ENCODE data around the gene CCT5.
"Not testable (repeated sequence)": the region's sequence is repeated elsewhere in the genome, so short reads cannot be mapped to it uniquely, and the experiment has no call there.

The CCT5 gene

DNA sequence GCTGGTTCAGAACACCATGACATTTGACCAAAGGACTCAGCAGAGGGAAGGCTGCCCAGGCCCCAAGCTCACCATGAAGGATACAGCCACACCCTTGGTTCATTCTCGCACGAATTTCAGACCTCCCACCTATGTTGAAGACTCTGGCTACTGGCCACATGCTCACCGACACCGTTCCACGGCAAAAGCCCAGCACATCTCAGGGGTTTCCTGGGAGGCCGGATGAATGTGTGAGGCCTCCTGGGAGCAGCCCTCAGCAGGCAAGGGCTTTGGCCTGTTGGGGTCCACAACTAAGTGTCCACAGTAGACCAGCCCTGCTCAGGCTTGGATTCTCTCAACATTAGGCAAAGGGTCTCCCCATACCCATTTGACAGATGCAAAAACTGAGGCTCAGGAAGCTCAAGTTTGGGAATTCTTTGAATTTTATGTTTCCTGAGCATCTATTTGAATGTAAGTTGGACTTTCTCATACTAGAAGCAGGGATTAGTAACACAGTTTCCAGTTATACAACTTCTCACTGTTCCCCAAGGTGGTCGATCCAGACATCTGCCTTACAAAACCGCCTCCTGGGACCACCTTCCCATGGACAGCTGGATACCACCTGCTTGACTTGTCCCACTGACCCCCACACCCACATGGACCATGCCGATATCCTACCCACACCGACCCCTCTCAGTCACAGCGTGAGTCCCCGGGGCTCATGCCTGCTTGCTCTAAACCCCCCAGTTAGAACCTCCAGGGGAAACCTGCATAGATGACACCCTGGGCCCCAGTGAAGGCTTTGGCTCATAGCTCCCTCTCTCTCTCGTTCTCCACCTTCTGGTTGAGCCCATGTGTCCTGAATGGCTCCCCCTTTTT lies 27.9 kb downstream of the CCT5 start:
- DNase-seq (ENCODE audit: low spot score), result no peak

DNA sequence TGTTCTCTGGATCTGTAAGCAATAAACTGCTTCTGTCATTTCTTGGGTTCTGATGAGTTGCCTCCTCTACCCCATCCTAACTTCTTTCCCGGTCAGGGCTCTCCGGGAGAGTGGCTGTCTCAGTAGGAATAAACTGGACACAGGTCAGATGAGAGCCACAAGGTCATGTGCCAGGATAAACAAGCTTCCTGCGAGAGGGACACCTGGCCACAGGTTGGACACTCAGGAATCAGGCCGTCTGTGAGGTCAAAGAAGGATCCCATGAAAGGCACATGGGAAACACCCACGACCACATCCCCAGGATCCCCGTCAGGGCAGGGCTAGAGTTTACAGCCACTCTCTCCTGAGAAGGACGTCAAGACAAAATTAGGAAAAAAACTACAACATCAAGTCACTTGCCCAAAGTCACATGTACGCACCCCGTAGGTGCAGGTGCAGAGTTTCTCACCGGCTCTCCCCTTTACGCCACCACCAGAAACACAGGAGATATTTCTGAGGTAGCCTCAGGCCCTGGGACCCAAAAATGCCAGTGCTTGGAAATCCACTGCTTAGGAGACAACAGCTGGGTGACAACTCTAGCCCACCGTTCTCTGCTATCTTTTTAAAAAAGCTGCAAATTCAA lies 28.7 kb downstream of the CCT5 start:
- no peak for DNase-seq (ENCODE audit: low spot score)

DNA sequence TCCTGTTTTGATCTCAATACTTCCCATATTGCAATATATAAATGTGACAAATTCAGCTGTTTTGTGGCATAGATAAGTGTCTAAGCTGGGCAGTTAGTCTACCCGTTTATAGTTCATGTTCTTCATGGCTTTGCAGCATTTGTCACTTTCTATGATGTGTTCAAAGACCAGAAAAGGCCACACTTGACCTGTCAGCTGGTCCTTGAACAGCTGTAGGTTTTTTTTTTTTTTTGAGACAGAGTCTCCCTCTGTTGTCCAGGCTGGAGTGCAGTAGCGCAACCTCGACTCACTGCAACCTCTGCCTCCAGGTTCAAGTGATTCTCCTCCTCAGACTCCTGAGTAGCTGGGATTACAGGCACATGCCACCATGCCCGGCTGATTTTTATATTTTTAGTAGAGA lies 29.2 kb downstream of the CCT5 start:
- no peak for DNase-seq (ENCODE audit: low spot score)

DNA sequence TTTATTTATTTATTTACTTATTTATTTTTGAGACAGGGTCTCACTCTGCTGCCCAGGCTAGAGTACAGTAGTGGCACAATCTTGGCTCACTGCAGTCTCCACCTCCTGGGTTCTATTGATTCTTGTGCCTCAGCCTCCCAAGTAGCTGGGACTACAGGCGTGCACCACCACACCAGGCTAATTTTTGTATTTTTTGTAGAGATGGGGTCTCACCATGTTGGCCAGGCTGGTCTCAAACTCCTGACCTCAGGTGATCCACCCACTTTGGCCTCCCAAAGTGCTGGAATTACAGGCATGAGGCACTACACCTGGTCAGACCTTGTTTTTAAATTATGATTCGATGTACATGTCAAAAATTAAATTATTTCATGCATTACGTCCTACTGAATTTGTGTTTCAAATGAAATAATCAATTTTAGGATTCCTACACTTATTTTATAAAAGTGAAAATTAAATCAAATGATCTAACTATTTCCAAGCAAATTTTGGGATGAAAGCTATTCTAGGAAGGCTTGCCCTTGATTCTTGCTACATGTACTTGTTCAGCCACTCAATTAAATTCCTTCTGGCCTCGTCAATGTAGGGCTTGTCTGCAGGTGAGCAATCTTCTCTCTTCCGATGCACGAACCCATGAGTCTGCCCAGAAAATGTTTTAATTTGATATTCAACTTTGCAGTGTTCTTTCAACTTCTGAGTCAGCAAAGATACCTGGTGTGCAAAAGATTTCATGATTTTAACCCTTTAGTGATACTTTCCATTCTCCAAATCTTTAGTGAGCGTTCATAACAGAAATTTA lies 30.0 kb downstream of the CCT5 start:
- no peak for DNase-seq (ENCODE audit: low spot score)

DNA sequence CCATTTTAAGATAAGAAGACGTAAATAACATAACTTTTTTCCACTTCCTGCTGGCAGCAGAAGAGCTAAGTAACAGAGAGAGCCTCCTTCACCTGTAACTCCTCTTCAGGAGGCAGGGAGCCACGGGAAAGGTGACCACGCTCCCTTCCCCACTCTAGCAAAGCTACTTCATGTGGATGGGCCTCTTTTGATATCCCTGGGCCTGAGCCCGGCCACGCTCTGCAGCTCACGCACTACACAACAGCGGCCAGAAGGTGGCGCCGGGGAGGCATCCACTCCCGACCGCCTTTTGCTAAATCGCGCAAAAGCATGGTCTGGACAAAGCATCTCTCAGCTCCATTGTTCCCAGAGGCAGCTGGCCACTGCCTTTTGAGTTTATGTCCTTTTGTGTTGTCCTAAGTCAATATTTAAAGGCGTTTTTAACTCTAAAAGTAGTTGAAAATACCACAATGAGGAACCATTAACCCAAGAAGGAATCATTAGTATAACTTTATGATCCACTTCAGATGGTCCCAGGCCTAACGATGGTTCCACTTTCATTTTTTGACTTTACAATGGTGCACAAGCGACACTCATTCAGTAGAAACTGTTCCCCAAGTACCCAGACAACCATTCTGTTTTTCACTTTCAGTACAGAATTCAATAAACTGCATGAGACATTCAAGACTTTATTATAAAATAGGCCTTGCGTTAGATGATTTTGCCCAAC lies 34.0 kb downstream of the CCT5 start:
- peak; percentile 82 for DNase-seq (ENCODE audit: low spot score)

DNA sequence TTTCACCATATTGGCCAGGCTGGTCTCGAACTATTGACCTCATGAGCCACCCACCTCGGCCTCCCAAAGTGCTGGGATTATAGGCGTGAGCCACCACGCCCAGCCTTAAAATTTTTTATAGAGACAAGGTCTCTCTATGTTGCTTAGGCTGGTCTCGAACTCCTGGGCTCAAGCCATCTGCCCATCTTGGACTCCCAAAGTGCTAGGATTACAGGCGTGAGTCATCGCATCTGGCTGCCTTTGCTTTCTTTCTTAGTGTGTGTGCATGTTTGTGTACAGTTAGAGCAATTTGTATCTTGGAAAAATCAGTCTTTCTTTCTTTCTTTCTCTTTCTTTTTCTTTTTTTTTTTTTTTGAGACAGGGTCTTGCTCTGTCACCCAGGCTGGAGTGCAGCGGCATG lies 35.3 kb downstream of the CCT5 start:
- not testable (repeated sequence) for DNase-seq (ENCODE audit: low spot score)

DNA sequence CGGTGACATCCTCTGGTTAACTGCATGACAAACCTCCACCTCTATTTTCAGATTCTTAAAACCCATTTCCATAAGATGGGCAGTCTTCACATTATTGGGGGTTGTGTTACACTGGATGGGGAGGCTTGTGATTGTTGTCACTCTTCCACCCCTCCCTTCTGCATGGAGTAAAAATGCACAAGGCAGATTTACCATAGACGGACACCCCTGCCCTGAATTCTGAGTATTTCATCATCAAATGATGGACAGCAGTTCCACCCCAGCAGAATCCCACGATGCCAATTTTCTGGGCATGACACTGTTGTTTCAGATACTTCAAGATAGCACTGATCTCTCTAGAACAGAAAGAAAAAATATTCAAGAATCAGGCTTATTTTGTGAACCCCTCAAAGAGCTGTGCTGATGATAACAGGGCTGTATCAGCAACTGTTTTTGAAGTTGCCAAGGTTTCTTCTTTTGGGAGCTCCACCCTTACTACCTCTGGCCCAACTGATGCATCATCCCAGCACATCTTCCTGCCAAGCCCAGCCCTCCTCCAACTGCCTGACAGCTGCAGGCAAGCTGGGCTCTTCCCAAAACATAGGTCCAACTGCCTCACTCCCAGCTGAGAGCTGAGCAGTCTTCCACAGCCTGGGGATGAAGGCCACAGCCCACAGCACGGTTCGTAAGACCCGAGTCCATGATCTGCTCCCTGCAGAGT lies 36.2 kb downstream of the CCT5 start:
- DNase-seq (ENCODE audit: low spot score), result no peak

DNA sequence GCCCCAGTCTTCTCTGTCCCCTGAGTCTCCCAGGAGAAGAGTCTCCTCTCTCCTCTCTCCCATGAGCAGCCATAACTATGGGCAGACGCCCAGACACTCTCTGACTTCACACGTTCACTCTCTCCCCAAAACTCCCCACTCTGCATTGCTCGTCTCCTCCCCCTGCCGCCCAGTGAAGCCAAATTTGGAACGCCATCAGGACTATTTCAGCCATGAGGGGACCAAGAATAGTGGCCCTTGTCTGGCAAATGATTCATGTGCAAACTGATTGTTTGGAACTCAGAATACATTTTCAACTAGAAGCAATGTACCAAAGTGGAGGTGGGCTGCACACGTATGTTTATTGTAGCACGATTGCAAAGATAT lies 36.8 kb downstream of the CCT5 start:
- DNase-seq (ENCODE audit: low spot score), result no peak

DNA sequence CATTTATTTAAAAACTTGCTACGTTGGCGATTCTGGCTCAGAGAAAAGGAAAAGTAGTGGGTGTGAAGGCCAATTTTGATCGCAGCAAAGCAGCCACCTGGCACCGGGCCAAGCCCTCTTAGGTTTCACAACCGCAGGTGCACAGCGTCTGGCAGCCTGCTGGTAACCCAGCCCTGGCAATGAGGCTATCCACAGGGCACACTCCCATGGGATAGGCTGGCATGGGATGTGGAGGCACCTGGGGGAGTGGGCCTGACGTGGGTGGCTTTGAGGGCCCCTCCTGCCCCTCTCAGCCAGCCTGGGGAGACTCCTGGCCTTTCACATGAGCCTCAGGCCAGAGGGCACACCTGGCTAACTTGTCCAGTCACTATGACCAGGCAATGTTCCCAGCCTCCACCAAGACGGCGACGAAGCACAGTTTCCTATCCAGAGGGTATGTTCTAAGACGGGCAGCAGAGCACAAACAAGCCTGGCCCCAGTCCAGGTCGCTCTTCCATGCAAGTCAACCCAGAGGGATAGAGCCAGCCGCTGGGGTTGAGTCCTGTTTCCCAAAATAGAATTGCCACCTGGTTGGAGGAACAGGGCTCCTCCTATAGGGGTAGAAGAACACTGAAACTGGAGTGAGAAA lies 38.6 kb downstream of the CCT5 start:
- DNase-seq (ENCODE audit: low spot score), result peak; percentile 32

DNA sequence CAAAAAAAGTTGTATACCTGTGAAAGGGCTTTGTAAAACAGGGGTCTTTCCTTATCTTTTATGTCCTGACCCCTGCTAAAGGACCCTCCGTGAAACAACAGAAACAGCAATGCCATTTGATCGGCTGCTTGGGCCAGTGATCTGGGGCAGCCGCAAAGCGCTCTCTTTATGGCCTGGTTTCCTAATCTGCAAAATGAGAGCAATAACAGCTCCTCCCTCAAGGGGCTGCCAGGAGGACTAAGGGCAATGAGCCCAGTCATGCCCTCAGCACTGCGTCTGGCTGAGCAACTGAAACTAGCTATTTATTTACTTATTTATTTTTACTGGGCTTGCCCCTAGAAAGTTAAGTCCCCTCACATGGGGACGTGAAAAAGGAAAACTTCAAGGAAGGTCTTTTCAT lies 39.3 kb downstream of the CCT5 start:
- no peak for DNase-seq (ENCODE audit: low spot score)

DNA sequence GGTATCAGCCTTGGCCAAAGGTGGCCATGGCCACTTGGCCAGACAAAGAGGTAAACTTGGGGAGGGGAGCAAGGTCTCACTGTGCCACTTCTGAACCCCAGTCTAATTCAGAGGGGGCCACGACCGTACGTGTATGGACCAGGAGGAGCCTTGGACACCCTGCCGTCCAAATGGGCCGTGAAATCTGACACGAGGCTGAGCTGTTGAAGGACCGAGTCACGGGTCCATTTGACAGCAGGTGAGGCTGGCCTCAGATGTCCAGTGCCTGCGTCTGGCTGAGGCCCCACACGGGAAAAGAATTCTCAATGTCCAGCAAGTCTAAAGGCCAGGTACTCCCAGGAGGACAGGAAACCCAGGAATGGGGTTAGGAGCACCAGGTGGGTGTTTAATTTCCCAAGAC lies 39.9 kb downstream of the CCT5 start:
- DNase-seq (ENCODE audit: low spot score), result no peak

DNA sequence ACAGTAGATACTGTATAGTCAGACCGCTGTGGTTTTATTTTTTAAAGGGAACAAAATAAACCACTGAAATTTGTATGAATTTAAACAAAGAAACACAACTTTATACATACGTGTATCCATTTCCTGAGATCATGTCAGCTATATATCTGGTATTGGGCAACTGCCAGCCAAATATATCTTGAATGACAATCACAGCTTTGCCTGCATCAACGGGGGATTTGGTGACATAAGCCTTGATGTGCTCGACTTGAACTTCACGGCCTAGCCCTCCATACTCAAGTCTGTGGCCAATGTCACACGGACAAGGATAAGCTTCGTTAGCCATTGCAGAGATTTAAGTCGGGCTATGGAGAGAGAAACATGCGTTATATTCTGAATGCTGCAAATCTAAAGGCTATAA lies 40.4 kb downstream of the CCT5 start:
- DNase-seq (ENCODE audit: low spot score), result no peak

DNA sequence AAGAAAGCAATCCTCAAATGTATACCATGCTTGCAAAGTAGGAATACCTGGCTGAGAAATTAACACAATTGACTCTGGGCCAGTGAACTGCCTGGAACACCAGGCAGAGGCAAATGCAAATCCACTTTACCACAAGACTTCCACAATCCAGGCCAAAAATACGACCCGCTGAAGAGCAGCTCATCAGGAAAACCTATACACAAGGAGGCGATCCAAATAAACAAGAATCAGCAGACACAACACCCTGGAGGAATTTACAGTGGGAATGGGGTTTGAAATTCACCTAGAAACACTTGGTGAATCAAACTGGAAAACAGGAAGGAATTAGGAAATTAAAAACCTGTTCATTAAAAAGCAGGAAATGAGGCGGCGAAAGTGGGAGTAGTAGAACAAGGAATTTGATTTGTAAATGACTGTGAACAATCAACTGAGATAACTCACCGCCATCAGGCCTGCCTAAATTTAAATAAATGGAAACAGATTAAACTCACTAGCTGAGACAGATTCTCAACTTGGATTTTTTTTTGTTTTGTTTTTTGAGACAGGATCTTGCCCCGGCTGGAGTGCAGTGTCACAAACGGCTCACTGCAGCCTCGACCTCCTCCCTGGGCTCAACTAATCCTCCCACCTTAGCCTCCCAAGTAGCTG lies 41.7 kb downstream of the CCT5 start:
- no peak for DNase-seq (ENCODE audit: low spot score)

DNA sequence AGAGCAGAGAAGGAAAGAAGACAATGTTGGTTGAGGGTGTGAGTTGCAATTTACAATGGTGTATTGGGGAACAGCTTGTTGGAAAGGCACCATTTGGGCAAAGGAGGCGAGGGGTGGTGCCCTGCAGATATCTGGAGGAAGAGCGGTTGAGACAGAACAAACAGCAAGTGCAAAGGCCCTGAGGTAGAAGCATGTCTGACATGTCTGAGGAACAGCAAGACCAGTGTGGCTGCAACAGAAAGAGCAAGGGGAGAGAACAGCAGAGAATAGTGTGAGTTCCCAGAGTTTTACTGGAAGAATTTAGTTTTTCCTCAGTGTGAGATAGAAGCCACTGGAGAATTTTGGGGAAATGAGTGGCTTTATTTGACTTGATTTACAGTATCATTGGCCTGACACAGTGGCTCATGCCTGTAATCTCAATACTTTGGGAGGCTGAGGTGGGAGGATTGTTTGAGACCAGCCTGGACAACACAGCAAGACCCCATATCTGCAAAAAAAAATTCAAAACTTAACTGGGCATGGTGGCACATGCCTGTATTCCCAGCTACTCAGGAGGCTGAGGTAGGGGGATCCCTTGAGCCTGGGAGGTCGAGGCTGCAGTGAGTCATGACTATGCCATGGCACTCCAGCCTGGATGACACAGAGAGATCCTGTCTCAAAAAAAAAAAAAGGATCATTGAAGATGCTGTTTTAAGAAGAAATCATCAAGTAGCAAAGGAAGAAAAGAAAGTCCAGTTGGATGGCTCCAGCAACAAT lies 44.0 kb downstream of the CCT5 start:
- DNase-seq (ENCODE audit: low spot score), result no peak

DNA sequence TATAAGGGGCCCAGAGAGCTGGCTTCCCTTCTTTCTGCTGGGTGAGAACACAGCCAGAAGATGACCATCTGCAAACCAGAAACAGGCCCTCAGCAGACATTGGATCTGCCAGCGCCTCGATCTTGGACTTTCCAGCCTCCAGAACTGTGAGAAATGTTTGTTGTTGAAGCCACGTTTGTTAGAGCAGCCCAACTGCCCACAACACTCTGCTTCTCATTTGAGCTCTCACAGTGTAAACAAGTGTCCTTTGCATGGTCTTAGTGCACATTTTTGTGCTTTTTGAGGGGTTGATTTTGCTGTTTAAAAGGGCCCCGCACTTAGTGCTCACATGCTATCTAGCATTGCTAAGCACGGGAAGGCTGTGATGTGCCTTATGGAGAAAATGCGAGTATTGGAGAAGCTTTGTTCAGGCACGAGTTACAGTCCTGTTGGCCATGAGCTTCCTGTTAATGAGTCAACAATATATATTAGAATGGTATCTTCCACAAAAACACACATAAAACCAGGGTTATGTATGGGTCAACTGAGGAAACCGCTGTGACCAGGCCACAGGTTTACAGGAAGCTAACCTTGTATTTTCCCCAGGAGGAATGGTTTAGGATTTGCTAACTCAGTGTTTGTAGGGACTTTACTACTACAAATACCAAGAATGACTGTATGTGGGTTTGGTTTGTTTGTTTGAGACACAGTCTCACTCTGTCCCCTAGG lies 45.7 kb downstream of the CCT5 start:
- DNase-seq (ENCODE audit: low spot score), result no peak

DNA sequence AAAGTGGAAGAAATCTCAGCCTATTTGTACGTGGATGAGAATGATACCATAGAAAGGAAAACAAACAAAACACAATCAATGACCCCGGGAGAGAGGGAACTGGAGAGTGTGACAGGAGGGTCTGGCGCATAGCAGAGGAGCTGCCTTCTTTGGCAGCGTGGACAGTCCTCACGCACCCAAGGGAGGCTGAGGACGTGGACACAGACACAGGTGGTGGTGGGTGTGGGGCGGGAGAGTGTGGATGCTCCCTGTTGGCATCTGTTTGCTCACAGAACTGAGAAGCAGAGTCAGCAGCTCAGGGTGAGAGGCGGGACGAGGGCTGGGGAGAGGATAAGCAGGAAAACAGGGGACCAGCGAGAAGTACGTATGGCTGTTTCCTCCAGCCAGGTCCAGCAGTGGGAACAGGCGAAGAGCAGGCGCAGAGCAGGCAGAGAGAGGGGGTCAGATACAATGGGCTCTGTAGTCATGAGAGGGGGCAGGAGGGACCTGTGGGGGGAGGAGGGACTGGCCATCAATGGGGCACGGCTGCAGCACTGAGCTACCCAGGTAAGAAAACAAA lies 47.6 kb downstream of the CCT5 start:
- DNase-seq (ENCODE audit: low spot score), result no peak

DNA sequence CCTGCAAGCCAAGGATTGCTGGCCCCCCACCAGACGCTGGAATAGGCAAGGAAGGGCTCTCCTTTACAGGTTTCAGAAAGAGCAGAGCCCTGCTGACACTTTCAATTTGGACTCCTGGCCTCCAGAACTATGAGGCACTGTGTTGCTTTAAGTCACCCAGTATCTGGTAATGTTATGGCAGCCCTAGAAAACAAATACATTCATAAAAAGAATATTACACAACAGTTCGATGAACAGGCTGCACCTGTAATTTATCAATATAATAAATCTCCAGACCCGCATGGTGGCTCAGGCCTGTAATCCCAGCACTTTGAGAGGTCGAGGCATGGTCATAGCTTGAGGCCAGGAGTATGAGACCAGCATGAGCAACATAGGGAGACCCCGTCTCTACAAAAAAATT lies 50.2 kb downstream of the CCT5 start:
- DNase-seq (ENCODE audit: low spot score), result no peak

DNA sequence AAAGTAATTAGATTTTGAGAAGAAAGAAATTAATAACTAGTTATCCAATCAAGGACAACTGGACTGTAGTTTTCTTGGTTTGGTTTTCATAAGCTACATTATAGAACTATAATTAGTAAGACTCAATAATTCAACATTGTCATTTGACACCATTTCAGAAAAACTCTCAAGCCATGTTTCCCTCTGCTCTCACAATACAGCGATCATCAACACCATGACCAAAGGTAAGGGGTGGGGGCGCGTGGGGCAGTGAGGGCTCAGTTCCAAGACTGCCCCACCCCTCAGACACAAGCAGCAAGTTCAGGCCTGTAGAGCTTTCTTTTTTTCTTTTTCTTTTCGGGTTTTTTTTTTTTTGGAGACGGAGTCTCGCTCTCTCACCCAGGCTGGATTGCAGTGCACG lies 51.2 kb downstream of the CCT5 start:
- DNase-seq (ENCODE audit: low spot score), result no peak

All from SK-N-DZ (cell line).